Choroid plexus epithelial cell (primary cell): ENCODE data around the gene BLOC1S2.
"Not testable (repeated sequence)": the region's sequence is repeated elsewhere in the genome, so short reads cannot be mapped to it uniquely, and the experiment has no call there.

Experiments
- DNase-seq: peaks from one replicate; pipeline ENCODE4 v3.0.0-alpha.2; 2010; ENCODE audit warnings: low read depth
- H3K4me3 ChIP-seq: 2 replicates; pipeline ENCODE4 v1.5.1; 2011; ENCODE audit warnings: low read depth, mild to moderate bottlenecking, control low read depth, low read length, moderate library complexity
- TF ChIP-seq, protein P1 (sequence below): conservative IDR thresholded peaks from 2 replicates; pipeline ENCODE4 v1.5.1; 2011; ENCODE audit warnings: low read depth, mild to moderate bottlenecking, control low read depth, inconsistent platforms, low read length, moderate library complexity

The BLOC1S2 gene

DNA sequence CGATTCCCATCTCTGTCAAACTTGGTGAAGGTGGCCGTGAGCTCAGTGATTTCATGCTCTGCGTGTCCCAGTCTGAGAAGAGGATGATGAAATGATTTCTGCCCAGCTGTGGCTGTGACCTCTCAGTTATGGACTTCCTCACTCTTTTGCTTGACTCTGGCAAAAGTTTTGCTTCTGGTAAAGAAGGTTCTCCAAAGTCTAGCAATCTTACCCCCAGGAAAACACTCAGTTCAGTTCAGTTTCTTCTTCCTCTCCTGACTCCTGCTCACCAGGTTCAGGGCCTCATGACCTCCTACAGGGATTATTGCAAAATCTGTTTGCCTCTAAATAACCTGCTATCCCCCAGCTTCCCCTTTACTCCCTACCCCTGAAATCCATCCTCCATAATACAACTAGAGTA lies 4.9 kb upstream of the BLOC1S2 start:
- TF ChIP-seq, protein P1, sequence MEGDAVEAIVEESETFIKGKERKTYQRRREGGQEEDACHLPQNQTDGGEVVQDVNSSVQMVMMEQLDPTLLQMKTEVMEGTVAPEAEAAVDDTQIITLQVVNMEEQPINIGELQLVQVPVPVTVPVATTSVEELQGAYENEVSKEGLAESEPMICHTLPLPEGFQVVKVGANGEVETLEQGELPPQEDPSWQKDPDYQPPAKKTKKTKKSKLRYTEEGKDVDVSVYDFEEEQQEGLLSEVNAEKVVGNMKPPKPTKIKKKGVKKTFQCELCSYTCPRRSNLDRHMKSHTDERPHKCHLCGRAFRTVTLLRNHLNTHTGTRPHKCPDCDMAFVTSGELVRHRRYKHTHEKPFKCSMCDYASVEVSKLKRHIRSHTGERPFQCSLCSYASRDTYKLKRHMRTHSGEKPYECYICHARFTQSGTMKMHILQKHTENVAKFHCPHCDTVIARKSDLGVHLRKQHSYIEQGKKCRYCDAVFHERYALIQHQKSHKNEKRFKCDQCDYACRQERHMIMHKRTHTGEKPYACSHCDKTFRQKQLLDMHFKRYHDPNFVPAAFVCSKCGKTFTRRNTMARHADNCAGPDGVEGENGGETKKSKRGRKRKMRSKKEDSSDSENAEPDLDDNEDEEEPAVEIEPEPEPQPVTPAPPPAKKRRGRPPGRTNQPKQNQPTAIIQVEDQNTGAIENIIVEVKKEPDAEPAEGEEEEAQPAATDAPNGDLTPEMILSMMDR: no peak
- H3K4me3 ChIP-seq: no peak overlapping the region
- DNase-seq: peak; percentile 14

DNA sequence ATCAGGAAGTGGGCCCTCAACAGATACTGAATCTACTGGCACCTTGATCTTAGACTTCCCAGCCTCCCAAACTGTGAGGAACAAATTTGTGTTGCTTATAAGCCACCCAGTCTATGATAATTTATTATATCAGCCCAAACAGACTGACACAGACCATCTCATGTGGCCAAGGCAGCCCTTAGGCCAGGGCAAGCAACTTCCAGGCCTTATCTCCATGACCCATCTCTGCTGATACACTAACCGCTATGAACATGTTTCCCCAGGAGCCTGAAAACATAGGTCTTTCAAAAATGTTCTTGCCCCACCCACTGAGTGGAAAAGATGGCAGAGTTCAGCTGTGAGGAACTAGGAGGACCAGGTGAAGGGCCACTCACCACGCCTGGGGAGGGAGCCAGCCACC lies 3.2 kb upstream of the BLOC1S2 start:
- no peak overlapping the region for H3K4me3 ChIP-seq
- no peak for DNase-seq
- TF ChIP-seq, protein P1: no peak

DNA sequence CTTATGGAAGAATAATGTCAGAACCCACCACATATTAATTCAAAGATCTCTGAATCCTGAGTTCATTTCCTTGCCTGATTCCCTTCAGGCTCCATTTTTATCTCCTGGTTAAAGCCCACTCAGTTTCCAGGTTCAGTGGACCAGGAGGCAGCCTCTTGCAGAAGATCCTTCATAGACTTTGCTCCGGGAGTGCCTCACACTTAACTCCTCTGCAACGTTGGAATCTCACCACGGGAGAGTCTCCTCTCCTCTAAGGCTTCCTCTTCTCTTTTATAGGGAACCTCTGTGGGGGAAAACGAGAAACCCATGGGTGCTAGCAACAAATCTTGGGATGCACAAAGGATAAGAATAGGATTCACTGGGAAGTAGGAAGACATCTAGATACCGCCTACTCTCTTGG lies 1.7 kb upstream of the BLOC1S2 start:
- no peak overlapping the region for H3K4me3 ChIP-seq
- DNase-seq: no peak
- TF ChIP-seq, protein P1: no peak

DNA sequence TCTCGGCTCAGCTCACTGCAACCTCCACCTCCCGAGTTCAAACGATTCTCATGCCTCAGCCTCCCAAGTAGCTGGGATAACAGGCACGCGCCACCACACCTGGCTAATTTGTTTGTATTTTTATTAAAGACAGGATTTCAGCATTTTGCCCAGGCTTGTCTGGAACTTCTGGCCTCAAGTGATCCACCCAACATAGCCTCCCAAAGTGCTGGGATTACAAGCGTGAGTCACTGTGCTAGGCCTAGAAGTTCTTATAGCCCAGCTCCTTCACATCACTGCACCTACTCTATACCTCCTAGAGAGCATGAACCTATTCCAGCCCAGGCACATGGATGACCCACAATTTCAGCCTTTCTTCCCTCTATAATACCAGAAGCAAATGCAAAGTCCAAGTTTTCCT lies 1.3 kb upstream of the BLOC1S2 start:
- no peak for DNase-seq
- TF ChIP-seq, protein P1: no peak
- H3K4me3 ChIP-seq: no peak overlapping the region

DNA sequence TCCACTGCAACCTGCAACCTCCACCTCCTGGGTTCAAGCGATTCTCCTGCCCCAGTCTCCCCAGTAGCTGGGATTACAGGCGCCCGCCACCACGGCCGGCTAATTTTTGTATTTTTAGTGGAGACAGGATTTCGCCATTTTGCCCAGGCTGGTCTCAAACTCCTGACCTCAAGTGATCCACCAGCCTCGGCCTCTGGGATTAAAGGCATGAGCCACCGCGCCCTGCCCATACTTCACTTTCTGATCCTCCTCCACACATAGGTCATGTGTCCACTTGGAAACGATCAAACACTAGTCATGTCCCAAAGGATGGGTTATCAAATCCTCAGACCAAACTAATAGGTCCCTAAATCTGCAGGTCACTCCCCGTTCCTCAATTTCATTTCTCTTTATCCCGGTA lies 1.2 kb downstream of the BLOC1S2 start:
- peak overlapping the region; percentile 91 for H3K4me3 ChIP-seq
- not testable (repeated sequence) for DNase-seq

DNA sequence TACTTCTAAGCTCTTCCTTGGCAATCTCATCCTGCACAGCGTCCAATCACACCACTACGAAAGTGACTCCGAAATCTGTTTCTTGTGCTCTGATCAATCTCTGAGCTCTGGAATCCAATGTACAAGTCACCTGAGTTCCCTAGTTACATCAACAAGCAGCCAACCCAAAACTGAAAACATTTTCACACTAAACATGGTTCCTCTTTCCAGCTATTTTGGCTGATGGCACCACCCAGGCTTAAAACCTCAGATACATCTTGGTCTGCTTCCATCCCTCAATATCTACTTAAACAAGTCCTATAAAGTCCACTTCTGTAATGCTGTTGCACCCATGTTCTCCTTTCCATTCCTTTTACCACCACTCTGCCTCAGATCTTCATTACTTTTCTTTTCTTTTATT lies 3.6 kb downstream of the BLOC1S2 start:
- TF ChIP-seq, protein P1: no peak
- no peak for DNase-seq
- H3K4me3 ChIP-seq: no peak overlapping the region

DNA sequence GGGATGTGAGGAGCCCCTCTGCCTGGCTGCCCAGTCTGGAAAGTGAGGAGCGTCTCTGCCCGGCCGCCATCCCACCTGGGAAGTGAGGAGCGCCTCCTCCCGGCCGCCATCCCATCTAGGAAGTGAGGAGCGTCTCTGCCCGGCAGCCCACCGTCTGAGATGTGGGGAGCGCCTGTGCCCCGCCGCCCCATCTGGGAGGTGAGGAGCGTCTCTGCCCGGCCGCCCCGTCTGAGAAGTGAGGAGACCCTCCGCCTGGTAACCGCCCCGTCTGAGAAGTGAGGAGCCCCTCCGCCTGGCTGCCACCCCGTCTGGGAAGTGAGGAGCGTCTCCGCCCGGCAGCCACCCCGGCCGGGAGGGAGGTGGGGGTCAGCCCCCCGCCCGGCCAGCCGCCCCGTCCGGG lies 9.5 kb downstream of the BLOC1S2 start:
- not testable (repeated sequence) for DNase-seq, H3K4me3 ChIP-seq

DNA sequence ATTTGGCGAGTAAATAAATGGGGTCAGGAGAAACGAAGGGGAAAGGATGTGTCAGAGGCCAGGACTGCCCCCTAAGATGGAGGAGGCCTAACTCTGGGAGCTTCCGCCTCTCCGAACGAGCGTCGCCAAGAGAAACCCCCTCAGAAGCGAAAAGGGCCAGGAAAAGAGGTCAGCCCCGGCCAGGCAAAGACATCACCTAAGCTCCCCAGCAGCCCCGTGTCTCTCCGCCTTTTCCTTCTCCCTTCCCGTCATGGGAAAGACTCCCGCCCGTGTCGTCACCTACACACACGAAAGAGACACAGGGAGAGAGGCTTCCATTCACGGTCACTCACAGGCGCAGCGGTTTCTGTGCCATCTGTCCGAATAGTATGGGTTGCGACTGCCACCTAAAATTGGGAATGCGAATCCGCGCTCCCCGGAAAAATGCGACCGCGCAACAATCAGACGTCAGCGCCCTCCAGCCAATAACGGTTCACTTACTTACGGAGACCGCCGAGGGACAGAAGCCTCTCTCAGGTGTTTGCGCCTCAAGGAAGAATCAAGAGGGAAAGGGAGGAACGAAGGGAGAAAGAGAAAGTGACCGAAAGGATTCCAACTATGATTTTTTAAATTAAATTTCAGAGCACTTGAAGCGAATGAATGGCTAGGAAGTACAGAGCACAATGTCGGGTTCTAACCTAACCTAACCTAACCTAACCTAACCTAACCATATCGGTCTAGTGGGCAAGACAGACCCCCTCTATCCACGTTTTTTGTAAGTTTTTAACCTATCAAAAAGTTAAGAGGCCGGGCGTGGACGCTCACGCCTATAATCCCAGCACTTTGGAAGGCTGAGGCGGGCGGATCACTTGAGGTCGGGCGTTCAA lies 19.0 kb downstream of the BLOC1S2 start, which contains the start of gene CWF19L1:
Gene CWF19L1, minus strand, starts transcription at position 400 of the 866 bp plus-strand sequence. Its CDS starts 45 bp downstream, at position 355.
- peak; percentile 93 for DNase-seq
- TF ChIP-seq, protein P1: no peak
- H3K4me3 ChIP-seq: peak within 1 kb of the TSS; percentile 100
